ENCODE measurements around the gene SEC22A.

SEC22A gene

DNA sequence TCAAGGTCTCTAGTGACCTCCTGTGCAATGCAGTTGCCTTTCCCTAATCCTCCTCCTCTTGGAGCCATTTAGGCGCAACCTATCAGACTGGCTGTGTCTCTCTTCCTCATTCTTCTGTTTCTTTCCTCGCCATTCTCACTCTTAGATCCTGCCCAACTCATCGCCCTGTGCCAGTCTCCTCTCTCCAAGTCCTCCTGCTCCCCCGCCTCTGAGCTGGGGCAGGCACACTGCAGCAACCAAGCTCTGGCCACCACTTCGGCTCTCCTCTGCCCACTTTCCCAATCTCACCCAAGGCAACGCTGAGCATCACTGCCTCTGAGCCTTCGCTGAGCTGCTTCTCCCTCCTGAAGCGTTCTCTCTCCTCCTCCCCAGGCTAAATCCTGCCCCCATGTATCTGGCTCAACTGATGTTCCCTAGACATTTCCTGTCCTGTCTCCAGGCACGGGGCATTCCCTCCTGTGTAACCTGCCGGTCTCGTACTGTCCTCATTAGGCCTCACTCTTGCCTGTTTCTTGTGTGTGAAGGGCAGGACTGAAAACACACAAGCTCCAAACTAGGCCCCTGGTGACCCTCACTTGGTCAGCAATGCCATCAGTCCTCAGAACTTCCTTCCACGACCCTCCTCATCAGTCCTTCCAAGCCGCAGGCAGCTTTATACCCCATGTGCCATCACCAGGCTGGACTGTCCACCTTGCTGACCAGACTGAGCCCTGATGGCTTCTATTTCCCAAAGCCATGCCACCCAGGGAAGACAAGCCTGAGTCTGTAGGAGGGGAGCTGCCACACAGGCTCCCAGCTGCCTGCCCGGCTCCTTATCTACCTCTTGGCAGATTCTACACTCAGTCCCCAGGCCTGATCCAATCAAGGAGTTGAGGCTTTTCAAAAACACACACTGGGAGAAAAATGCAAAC lies 85.6 kb downstream of the SEC22A start:
- Mint-ChIP-seq H3K9me3 (no peaks in the 10 kb centered on the region), H3K27me3 (no peaks in the 10 kb centered on the region), H3K4me1 (no peaks in the 10 kb centered on the region), H3K27ac (no peak overlapping the region), H3K4me3 (no peak overlapping the region), H3K36me3 (no peaks in the 10 kb centered on the region)

DNA sequence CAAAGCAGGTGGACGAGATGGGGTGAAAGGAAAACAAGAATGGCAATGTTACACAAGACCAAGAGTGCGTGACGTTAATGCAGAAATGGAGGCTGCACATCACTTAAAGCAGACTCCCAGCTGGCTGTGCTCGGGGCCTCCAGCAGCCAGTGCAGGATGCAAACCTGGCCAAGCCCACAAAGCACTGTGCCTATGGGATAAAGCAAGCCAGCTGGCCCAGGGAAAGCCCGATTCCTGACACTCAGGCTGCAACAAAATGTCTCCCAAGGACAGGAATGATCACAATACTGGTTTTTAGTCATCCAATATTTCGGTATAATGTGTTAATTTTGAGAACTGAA lies 86.2 kb downstream of the SEC22A start:
- Mint-ChIP-seq H3K27me3 (no peaks in the 10 kb centered on the region), H3K36me3 (no peaks in the 10 kb centered on the region), H3K4me1 (no peaks in the 10 kb centered on the region)

GRCh38 chr3:123289391-123290106 lies 87.8 kb downstream of the SEC22A start:
- H3K4me3 Mint-ChIP-seq = no peak overlapping the region
- H3K36me3 Mint-ChIP-seq = peaks cover 2% of the 10 kb centered on the region
- H3K27me3 Mint-ChIP-seq = no peaks in the 10 kb centered on the region

More for the DNA sequence above, 86.2 kb downstream of the SEC22A start:
- H3K9me3 Mint-ChIP-seq = no peaks in the 10 kb centered on the region
- H3K27ac Mint-ChIP-seq = no peak overlapping the region
- no peak overlapping the region for H3K4me3 Mint-ChIP-seq

DNA sequence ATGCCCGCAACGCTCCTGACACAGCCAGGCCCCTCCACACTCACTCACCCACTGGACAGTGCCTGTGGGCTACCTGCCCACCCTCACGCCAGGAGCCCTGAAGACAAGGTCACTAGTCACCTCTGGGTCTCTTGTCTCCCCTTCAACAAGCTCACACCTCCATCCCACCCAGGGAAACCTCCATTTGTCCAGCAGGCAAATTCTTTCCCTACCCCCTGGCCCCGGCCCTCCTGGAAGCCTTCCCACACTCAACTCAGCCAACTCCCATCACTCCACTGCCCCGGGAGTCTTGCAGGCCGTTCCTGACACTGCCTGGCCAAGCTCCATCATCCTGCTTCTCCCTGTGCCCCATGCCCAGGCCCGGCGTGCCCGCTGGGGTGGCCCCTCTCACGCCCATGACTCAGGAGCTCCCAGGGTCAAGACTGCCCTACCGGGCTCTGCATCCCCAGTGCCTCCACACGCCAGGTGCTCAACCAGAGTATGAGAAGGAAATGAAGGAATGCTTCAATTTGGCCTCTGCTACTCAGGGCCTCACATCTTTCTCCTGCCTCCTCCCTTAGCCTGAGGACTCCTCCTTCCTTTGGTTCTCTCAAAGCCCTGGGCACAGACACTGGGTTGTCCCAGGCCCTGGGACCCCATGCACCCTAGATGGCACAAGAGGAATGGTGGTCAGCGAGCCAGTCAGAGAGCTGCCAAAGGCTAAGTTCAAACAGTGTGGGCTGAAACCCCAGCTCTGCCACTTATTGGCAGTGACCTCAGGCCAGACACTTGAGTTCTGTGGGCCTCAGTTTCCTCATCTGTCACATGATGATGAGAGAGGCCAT lies 88.6 kb downstream of the SEC22A start:
- Mint-ChIP-seq H3K27ac (no peak overlapping the region), H3K4me3 (no peak overlapping the region), H3K27me3 (no peaks in the 10 kb centered on the region), H3K9me3 (no peaks in the 10 kb centered on the region), H3K4me1 (no peaks in the 10 kb centered on the region), H3K36me3 (peaks cover 2% of the 10 kb centered on the region)

More at GRCh38 chr3:123289391-123290106, 87.8 kb downstream of the SEC22A start:
- Mint-ChIP-seq H3K9me3 (no peaks in the 10 kb centered on the region), H3K27ac (no peak overlapping the region), H3K4me1 (no peaks in the 10 kb centered on the region)

- Mint-ChIP-seq H3K27ac (no peak overlapping the region), H3K36me3 (peaks cover 2% of the 10 kb centered on the region), H3K4me3 (no peak overlapping the region), H3K4me1 (no peaks in the 10 kb centered on the region), H3K27me3 (no peaks in the 10 kb centered on the region), H3K9me3 (no peaks in the 10 kb centered on the region)
Observed at GRCh38 chr3:123290962-123291361, 89.2 kb downstream of the SEC22A start.

- no peaks in the 10 kb centered on the region for H3K27me3 Mint-ChIP-seq
- H3K36me3 Mint-ChIP-seq = peaks cover 2% of the 10 kb centered on the region
- H3K9me3 Mint-ChIP-seq = no peaks in the 10 kb centered on the region
- no peaks in the 10 kb centered on the region for H3K4me1 Mint-ChIP-seq
- no peak overlapping the region for H3K27ac Mint-ChIP-seq
- H3K4me3 Mint-ChIP-seq = no peak overlapping the region
Observed at GRCh38 chr3:123291404-123291803, 89.7 kb downstream of the SEC22A start.

- Mint-ChIP-seq H3K9me3 (no peaks in the 10 kb centered on the region), H3K27me3 (no peaks in the 10 kb centered on the region), H3K4me1 (no peaks in the 10 kb centered on the region), H3K36me3 (peaks cover 2% of the 10 kb centered on the region), H3K27ac (no peak overlapping the region), H3K4me3 (no peak overlapping the region)
Observed at GRCh38 chr3:123292321-123293310, 90.9 kb downstream of the SEC22A start.

DNA sequence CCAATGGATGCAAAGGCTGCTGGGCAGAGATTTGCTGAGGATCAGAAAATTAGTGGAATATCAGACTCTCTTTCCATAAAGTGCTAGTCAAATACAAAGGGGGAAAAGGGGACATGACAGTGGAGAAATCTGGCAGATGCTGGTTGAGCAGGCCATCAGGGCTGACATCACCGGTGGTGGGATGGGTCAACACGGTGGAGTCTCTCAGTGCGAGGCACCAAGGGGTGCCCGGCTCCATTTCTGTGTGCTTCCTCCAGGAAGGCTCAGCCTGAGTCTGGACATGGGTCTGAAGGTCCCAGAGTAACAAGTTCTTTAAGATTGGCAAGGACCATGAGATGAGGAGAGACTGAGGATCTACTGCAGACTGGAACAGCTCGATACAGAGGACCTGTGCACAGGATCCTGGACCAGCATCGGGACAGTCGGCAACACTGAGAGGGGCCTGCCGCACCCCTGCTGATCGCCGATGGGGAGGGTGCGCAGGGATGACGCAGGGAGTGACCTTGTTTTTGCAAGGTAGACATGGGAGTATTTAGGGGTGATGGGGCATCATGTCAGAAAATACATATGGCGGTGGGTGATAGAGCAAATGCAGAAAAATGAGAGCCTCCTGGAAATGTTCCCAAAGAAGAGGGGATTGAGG lies 92.7 kb downstream of the SEC22A start:
- Mint-ChIP-seq H3K4me3 (no peak overlapping the region), H3K36me3 (peaks cover 2% of the 10 kb centered on the region), H3K27ac (no peak overlapping the region), H3K4me1 (no peaks in the 10 kb centered on the region), H3K27me3 (no peaks in the 10 kb centered on the region), H3K9me3 (no peaks in the 10 kb centered on the region)

DNA sequence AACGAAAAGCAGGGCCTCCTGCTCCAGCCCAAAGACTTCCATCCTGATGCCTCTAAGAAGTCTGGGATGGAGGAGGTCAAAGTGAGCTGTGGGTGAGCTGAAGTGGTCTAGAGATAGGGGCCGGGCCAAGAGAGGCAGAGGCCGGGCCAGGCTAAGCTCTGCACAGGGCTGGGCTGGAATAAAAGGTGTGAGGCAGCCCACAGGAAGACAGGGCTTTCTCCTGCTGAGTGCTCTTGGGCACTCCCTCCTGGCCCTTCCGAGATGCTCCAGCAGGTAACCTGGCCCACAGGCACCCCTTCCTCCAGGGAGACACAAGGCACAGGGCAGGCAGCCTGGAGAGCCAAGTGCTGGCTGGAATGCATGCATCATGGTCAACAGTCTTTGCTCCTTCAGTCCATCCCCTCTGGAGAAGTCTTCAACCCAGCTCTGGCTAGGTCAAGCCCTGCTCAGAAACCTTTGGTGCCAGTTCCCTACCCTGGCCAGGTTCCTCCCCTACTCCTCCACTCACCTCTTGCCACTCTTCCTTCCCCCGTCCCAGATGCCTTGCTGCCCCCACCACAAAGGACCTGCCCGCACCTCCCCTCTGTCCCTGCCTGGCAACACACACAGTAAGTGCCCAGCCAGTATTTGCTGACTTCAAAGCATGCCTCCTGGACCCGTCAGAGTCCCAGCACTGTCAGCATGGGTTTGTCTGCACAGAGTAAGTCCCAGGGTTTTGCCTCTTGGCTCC lies 93.6 kb downstream of the SEC22A start:
- Mint-ChIP-seq H3K9me3 (no peaks in the 10 kb centered on the region), H3K36me3 (peaks cover 2% of the 10 kb centered on the region), H3K4me3 (no peak overlapping the region), H3K4me1 (no peaks in the 10 kb centered on the region), H3K27me3 (no peaks in the 10 kb centered on the region), H3K27ac (no peak overlapping the region)

DNA sequence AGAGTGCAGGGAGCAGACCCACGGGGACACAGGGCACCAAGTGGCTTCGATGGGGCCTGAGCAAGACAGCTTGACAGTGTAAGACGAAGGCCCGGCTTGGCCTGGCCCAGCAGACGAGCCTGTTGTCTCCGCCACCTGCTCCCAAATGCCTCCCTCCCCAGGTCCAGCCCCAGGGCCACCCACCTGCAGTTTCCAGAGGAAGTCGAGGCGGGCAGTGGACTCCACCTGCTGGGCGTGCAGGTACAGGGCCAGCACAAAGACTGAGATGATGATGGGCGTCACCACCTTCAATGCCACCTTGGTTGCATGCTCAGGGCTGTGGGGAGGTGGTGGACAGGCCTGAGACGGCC lies 94.1 kb downstream of the SEC22A start:
- Mint-ChIP-seq H3K4me3 (no peak overlapping the region), H3K9me3 (no peaks in the 10 kb centered on the region), H3K4me1 (no peaks in the 10 kb centered on the region), H3K27ac (no peak overlapping the region), H3K27me3 (no peaks in the 10 kb centered on the region), H3K36me3 (peaks cover 2% of the 10 kb centered on the region)

DNA sequence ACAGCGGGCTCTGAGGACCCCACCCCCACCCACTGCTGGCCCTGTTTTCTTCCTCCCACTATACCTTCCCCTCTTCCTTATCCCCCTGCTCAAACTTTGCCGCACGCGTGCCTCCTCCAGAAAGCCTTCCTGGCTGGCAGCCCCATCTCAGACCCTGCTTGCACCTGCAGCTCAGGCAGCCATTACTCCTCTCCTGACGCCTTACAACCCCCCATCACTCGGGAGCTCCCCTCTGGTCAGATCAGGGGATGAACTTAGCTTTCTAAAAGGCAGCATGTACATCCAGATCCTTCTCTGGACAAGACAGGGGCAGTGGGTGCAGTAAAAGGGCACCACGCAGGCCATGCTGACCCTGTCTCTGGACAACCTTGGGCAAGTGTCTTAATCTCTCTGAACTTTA lies 94.5 kb downstream of the SEC22A start:
- Mint-ChIP-seq H3K36me3 (peaks cover 2% of the 10 kb centered on the region), H3K4me1 (no peaks in the 10 kb centered on the region), H3K27me3 (no peaks in the 10 kb centered on the region), H3K9me3 (no peaks in the 10 kb centered on the region), H3K27ac (no peak overlapping the region), H3K4me3 (no peak overlapping the region)

- Mint-ChIP-seq H3K36me3 (peaks cover 2% of the 10 kb centered on the region), H3K9me3 (no peaks in the 10 kb centered on the region), H3K27ac (no peak overlapping the region), H3K4me3 (no peak overlapping the region), H3K27me3 (no peaks in the 10 kb centered on the region), H3K4me1 (no peaks in the 10 kb centered on the region)
Observed at GRCh38 chr3:123296836-123297626, 95.3 kb downstream of the SEC22A start.

GRCh38 chr3:123297627-123297899 lies 95.8 kb downstream of the SEC22A start:
- no peaks in the 10 kb centered on the region for H3K27me3 Mint-ChIP-seq
- H3K4me3 Mint-ChIP-seq = no peak overlapping the region
- H3K9me3 Mint-ChIP-seq = no peaks in the 10 kb centered on the region
- no peaks in the 10 kb centered on the region for H3K4me1 Mint-ChIP-seq
- no peak overlapping the region for H3K27ac Mint-ChIP-seq
- peaks cover 2% of the 10 kb centered on the region for H3K36me3 Mint-ChIP-seq

Measured in activated naive CD4-positive, alpha-beta T cell treated with anti-CD3 and anti-CD28 coated beads, Interleukin-2, amount 50 U/mL, for 24 hours (primary cell).